BE2C (cell line): ENCODE data around the gene SLC25A39.
"Not testable (repeated sequence)": the region's sequence is repeated elsewhere in the genome, so short reads cannot be mapped to it uniquely, and the experiment has no call there.

Experiments used
- DNase-seq: peaks from one replicate; pipeline ENCODE4 v3.0.0-alpha.2; 2020
- H3K27me3 ChIP-seq: fragments of 250-450 bp; sonication (Bioruptor Pico); 2 replicates; pipeline ENCODE4 v1.5.1; 2020; ENCODE audit warnings: mild to moderate bottlenecking
- H3K36me3 ChIP-seq: fragments of 250-450 bp; sonication (Bioruptor Pico); 2 replicates; pipeline ENCODE4 v1.5.1; 2020; ENCODE audit warnings: mild to moderate bottlenecking
- H3K4me1 ChIP-seq: fragments of 250-450 bp; sonication (Bioruptor Pico); 2 replicates; pipeline ENCODE4 v1.5.1; 2020
- H3K4me3 ChIP-seq: 2 replicates; pipeline ENCODE4 v1.5.1; 2011; ENCODE audit warnings: low read depth, low read length
- H3K9me3 ChIP-seq: fragments of 250-450 bp; sonication (Bioruptor Pico); 2 replicates; pipeline ENCODE4 v1.5.1; 2020
- TF ChIP-seq, protein P1 (sequence below): IDR thresholded peaks from 2 replicates; pipeline ENCODE4 v1.5.1; 2012; ENCODE audit warnings: mild to moderate bottlenecking, low read depth, low read length

Gene SLC25A39

DNA sequence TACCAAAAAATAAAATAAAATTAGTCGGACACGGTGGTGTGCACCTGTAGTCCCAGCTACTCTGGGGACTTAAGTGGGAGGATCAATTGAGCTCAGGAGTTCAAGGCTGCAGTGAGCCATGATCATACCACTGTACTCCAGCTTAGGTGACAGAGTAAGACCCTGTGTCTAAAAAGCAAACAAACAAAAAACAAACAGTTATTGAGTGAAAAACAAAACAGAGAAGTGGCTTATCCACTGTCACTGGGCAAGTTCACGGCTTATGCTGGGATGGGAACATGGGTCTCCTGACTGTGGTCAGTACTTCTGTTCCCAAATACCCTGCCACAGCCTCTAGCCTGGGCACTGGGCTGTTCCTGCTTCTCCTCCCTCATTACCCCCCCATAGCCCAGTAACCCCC is 10.9 kb upstream of the SLC25A39 start:
- TF ChIP-seq, protein P1, sequence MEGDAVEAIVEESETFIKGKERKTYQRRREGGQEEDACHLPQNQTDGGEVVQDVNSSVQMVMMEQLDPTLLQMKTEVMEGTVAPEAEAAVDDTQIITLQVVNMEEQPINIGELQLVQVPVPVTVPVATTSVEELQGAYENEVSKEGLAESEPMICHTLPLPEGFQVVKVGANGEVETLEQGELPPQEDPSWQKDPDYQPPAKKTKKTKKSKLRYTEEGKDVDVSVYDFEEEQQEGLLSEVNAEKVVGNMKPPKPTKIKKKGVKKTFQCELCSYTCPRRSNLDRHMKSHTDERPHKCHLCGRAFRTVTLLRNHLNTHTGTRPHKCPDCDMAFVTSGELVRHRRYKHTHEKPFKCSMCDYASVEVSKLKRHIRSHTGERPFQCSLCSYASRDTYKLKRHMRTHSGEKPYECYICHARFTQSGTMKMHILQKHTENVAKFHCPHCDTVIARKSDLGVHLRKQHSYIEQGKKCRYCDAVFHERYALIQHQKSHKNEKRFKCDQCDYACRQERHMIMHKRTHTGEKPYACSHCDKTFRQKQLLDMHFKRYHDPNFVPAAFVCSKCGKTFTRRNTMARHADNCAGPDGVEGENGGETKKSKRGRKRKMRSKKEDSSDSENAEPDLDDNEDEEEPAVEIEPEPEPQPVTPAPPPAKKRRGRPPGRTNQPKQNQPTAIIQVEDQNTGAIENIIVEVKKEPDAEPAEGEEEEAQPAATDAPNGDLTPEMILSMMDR: no peak
- H3K27me3 ChIP-seq: no peaks in the 10 kb centered on the region
- no peaks in the 10 kb centered on the region for H3K9me3 ChIP-seq
- 0 out of 2 replicates have a peak, but pooled peaks cover 3% of the 10 kb centered on the region for H3K4me1 ChIP-seq
- no peak for DNase-seq
- no peak overlapping the region for H3K4me3 ChIP-seq
- H3K36me3 ChIP-seq: no peaks in the 10 kb centered on the region

DNA sequence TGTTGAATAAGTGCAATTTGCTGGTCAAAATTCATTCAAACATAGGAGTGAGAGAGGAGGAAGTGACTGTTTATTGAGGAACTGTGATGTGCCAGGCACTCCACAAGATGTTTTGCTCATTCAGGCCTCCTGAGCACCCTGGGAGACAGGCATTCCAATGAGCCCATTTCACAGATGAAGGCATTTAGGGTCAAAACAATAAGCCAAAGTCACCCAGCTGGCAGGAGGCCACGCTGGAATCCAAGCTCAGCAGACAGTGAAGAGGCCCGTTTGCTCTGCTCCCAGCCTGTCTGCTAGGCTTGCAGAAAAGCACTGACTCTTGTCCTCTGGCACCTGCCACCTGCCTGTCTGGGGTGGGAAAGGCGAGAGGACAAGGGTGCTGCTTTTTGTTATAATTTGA is 10.1 kb upstream of the SLC25A39 start:
- no peak for DNase-seq
- TF ChIP-seq, protein P1: no peak
- Histone ChIP-seq H3K4me1 (0 out of 2 replicates have a peak, but pooled peaks cover 3% of the 10 kb centered on the region), H3K9me3 (no peaks in the 10 kb centered on the region), H3K4me3 (no peak overlapping the region), H3K27me3 (no peaks in the 10 kb centered on the region), H3K36me3 (no peaks in the 10 kb centered on the region)

DNA sequence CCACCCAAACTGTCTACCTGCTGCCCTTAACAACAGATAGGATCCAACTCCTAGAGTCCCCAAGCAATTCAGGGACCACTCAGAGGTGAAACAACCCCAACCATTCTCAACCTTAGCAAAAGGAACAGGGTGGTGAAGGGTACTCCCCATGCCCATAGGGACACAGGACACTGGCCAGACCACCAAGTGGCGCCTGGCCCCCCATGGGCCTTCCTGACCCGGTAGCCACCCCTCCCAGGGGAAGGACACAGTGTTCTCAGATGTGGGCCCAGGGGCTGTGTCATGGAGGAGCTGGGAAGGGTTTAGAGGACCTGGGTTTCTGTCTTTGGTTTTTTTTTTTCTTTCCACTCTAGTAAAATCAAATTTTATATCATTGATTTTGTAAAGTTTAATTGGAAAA is 9.7 kb upstream of the SLC25A39 start:
- TF ChIP-seq, protein P1: no peak
- Histone ChIP-seq H3K27me3 (no peaks in the 10 kb centered on the region), H3K4me1 (0 out of 2 replicates have a peak, but pooled peaks cover 3% of the 10 kb centered on the region), H3K4me3 (no peak overlapping the region), H3K9me3 (no peaks in the 10 kb centered on the region), H3K36me3 (no peaks in the 10 kb centered on the region)
- DNase-seq: no peak

DNA sequence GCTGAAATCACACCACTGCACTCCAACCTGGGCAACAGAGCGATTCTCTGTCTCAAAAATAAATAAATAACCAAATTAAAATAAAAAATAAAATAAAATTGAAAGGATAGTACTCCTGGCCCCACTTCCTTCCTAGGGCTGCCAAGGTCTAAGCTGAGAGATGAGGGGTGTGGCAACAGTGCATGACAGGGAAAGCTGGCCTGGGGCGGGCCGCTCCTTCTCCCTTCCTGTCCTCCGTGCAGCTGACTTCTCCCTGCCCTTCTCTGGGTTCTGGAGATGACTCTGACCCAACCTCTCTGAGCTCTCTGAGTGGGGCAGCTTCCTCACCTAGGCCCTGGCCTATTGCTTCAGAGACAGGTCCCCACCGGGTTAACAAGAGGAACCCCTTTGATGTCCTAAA is 8.7 kb upstream of the SLC25A39 start:
- Histone ChIP-seq H3K4me3 (no peak overlapping the region), H3K36me3 (no peaks in the 10 kb centered on the region), H3K4me1 (0 out of 2 replicates have a peak, but pooled peaks cover 3% of the 10 kb centered on the region), H3K27me3 (no peaks in the 10 kb centered on the region), H3K9me3 (no peaks in the 10 kb centered on the region)
- TF ChIP-seq, protein P1: no peak
- DNase-seq: no peak

DNA sequence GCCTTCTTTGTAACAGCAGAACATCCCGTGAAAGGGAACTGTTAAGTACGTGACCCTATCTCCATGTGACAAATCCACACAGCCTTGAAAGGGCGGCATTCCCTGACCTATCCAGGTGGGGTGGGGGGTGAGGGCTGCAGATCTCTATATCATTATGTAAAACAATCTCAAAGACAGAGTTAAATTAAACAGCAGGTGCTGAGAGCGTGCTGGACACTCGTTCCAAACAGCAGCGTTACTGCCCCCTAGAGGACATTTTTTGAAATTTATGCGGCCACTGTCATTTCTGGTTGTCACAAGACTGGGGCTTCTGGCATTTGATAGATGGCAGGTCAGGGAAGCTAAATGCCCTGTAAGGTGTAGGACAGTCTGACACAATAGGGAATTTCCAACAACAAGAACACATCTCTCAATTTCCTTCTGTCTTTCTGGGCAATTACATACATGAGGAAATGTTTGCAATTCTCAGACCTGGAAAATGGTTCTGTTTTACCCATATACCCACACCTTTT is 6.7 kb upstream of the SLC25A39 start:
- Histone ChIP-seq H3K36me3 (no peaks in the 10 kb centered on the region), H3K4me1 (0 out of 2 replicates have a peak, but pooled peaks cover 3% of the 10 kb centered on the region), H3K4me3 (no peak overlapping the region), H3K27me3 (no peaks in the 10 kb centered on the region), H3K9me3 (no peaks in the 10 kb centered on the region)
- peak; percentile 81 for DNase-seq
- TF ChIP-seq, protein P1: peak; percentile 88

DNA sequence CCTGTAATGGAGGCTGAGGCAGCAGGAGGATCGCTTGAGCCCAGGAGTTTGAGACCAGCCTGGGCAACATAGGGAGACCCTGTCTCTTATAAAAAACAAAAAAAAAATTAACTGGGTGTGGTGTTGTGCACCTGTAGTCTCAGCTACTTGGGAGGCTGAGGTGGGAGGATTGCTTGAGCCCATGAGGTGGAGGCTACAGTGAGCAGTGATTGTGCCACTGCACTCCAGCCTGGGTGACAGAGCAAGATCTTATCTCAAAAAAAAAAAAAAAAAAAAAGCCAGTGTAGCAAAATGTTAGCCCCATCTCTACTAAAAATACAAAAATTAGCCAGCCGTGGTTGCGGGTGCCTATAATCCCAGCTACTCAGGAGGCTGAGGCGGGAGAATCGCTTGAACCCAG is 5.6 kb upstream of the SLC25A39 start:
- H3K36me3 ChIP-seq, H3K4me3 ChIP-seq, DNase-seq, H3K27me3 ChIP-seq, H3K9me3 ChIP-seq, H3K4me1 ChIP-seq: not testable (repeated sequence)

DNA sequence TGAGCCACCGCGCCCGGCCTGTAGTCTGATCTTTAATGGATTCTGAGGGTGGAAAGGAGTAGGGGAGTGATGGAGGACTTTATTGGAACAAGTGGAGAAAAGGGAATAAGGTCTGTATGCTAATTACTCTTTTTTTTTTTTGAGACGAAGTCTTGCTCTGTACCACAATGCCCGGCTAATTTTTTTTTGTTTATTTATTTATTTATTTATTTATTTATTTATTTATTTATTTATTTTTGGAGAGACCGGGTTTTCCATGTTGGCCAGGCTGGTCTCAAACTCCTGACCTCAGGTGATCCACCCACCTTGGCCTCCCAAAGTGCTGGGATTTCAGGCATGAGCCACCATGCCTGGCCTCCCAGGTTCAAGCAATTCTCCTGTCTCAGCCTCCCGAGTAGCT is 4.9 kb upstream of the SLC25A39 start:
- H3K4me3 ChIP-seq, H3K36me3 ChIP-seq, H3K9me3 ChIP-seq, H3K27me3 ChIP-seq, H3K4me1 ChIP-seq, DNase-seq: not testable (repeated sequence)
